Caki2 (cell line): ENCODE data around the gene WIZ. TPM values are rescaled to one million over a fixed set of nuclear protein-coding genes. Genes with fewer than 3 reads are reported as not detected.

ENCODE experiments used
- DNase-seq: peaks from one replicate; pipeline ENCODE4 v3.0.0-alpha.2; 2015; ENCODE audit warnings: low read depth
- in situ Hi-C: cut with HindIII; loops from 2 replicates; pipeline ENCODE4 v1.10.0; 2016; ENCODE audit warnings: low sequenced_read_pairs, low pct_unique_long_range_greater_than_20kb, mixed read lengths
- total RNA-seq: library from RNA; depleted of rRNA; stranded (reverse); fragments of >200 nt; shearing (Covaris generic); gene quantifications from 2 replicates; pipeline ENCODE4 v1.2.3, GENCODE V29; 2014; ENCODE audit warnings: low replicate concordance; rRNA removed

WIZ gene
- total RNA-seq, 1 experiment from 2014 or later: 11.5 TPM

GRCh38 chr19:15372891-15373301, 76.9 kb downstream of the WIZ start:
- DNase-seq: no peak
- in situ Hi-C loops: no loop called here

- in situ Hi-C loops: no loop called here
- DNase-seq: no peak
Observed at GRCh38 chr19:15372470-15372869, 77.3 kb downstream of the WIZ start.

- in situ Hi-C loops: no loop called here
Observed at GRCh38 chr19:15371786-15372380, 77.9 kb downstream of the WIZ start.

DNA sequence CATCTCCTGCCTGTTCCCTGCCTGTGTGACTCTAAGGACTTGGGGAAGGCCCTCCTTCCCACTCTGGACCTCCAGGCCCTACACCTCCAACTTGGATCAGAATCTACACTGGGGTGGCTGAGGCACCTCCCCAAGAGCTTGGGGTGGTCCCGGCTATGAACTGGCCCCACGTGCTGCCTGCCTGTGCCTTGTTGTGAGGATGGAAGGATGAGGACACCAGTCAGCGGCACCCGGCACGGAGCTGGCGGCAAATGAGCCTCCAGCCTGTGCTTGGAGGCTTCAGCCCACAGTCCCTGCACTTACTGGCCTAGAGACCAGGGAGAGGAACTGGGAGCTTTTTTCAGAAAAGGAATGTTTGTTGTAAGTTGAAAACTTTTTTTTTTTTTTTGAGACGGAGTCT, 78.6 kb downstream of the WIZ start:
- in situ Hi-C loops: no loop called here
- no peak for DNase-seq

More at GRCh38 chr19:15371786-15372380, 77.9 kb downstream of the WIZ start:
- DNase-seq: no peak

Other genes starting within 250 kb of the WIZ start
- gene NOTCH3, start 249.0 kb downstream of the WIZ start, total RNA-seq: 0.14 and 0.38 TPM in 2 replicates
- gene EPHX3, start 217.5 kb downstream of the WIZ start, total RNA-seq: not detected in 2 replicates
- gene BRD4, start 117.4 kb downstream of the WIZ start, total RNA-seq: 7.2 and 7.5 TPM in 2 replicates
- gene AKAP8, start 70.2 kb downstream of the WIZ start, total RNA-seq: 15.8 and 18.9 TPM in 2 replicates
- 51.8 and 58.5 TPM in 2 replicates for gene AKAP8L, start 31.0 kb downstream of the WIZ start, total RNA-seq
- gene RASAL3, start 14.6 kb upstream of the WIZ start, total RNA-seq: not detected in 2 replicates
- not detected in 2 replicates for gene PGLYRP2, start 29.5 kb upstream of the WIZ start, total RNA-seq
- not detected in 2 replicates for gene CYP4F22, start 58.6 kb upstream of the WIZ start, total RNA-seq
- 0.24 TPM in 1 of 2 replicates, not detected in the other for gene CYP4F8, start 165.3 kb upstream of the WIZ start, total RNA-seq
- gene CYP4F3, start 190.9 kb upstream of the WIZ start, total RNA-seq: 38.1 and 38.5 TPM in 2 replicates
- gene CYP4F12, start 223.1 kb upstream of the WIZ start, total RNA-seq: 2.6 and 5.2 TPM in 2 replicates